GM21360 (cell line): ENCODE data around the gene GTF2IRD1.
"Not testable (repeated sequence)": the region's sequence is repeated elsewhere in the genome, so short reads cannot be mapped to it uniquely, and the experiment has no call there.

ENCODE experiments used
- ATAC-seq: cut with Tn5 transposase; IDR thresholded peaks from one replicate; pipeline ENCODE4 v1.9.1; 2021; ENCODE audit warnings: mild to moderate bottlenecking, moderate library complexity; ENCODE audit not compliant: unreplicated experiment

GTF2IRD1 gene, protein sequence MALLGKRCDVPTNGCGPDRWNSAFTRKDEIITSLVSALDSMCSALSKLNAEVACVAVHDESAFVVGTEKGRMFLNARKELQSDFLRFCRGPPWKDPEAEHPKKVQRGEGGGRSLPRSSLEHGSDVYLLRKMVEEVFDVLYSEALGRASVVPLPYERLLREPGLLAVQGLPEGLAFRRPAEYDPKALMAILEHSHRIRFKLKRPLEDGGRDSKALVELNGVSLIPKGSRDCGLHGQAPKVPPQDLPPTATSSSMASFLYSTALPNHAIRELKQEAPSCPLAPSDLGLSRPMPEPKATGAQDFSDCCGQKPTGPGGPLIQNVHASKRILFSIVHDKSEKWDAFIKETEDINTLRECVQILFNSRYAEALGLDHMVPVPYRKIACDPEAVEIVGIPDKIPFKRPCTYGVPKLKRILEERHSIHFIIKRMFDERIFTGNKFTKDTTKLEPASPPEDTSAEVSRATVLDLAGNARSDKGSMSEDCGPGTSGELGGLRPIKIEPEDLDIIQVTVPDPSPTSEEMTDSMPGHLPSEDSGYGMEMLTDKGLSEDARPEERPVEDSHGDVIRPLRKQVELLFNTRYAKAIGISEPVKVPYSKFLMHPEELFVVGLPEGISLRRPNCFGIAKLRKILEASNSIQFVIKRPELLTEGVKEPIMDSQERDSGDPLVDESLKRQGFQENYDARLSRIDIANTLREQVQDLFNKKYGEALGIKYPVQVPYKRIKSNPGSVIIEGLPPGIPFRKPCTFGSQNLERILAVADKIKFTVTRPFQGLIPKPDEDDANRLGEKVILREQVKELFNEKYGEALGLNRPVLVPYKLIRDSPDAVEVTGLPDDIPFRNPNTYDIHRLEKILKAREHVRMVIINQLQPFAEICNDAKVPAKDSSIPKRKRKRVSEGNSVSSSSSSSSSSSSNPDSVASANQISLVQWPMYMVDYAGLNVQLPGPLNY

DNA sequence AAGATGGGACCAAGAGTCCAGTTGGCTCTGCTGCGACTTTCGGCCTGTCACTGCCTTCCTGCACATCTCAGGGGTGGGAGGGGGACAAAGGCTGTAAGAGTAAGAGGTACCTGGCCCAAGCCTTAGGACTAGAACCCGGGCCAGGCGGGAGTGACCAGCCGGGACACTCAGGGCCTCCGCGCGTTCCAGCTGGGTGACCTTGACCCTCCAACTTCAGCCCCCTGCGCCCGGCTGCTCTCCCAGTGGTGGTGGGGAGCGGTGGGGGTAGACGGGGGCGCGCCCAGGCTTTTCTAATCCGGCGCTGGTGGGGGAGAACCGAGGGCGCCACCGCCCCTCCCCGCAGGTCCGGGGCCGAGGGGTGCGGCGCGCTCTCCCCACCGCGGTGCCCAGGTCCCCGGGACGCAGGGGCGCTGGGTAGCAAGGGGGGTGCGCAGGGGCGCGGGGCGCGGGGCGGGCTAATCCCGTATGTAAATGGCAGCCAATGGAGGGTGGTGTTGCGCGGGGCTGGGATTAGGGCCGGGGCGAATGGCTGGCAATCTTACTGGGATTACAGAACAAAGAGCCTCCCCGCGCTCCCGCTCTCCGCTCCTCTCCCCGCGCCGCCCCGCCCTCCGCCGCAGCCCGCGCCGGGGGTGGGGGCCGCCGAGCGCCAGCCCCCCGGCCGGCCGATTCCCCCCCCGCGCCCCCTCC, at the start of gene GTF2IRD1:
GTF2IRD1 (plus strand) TSS at position 585 of the 690 bp plus-strand sequence. CDS start 54,175 bp downstream, outside the sequence.
- peak; percentile 48 for ATAC-seq

DNA sequence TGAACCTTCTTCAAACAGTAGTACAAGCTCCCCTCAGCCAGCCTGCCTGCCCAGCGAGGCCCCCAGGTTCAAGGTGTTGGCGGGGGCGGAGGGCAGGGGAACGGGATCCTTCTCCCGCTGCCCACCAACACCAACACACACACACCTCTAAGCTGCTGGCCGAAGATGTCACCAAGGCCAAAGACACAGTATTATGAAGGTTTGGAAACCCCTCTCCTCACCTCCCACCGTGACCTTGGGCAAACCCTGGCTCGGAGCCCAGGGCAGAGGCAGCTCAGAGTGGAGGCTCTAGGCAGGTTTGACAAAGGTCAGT, 49.4 kb upstream of the GTF2IRD1 start:
- ATAC-seq, result no peak

DNA sequence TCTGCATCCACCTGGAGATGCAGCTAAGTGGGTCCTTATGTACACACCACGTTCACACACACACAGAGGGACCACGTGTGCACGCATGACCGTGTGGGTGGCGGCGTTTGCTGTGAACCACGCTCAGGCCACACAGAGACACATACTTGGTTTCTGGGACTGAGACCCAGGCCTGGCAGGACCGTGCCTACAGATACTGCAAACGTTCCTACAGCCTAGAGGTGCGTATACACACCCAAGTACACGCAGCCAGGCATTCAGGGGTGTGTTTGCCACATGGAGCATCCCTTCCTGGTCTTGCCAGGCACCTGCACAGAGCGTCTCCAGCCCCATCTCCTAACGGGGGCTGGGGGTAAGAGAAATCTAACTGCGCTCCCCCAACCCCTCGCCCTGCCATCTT, 49.0 kb upstream of the GTF2IRD1 start:
- no peak for ATAC-seq

DNA sequence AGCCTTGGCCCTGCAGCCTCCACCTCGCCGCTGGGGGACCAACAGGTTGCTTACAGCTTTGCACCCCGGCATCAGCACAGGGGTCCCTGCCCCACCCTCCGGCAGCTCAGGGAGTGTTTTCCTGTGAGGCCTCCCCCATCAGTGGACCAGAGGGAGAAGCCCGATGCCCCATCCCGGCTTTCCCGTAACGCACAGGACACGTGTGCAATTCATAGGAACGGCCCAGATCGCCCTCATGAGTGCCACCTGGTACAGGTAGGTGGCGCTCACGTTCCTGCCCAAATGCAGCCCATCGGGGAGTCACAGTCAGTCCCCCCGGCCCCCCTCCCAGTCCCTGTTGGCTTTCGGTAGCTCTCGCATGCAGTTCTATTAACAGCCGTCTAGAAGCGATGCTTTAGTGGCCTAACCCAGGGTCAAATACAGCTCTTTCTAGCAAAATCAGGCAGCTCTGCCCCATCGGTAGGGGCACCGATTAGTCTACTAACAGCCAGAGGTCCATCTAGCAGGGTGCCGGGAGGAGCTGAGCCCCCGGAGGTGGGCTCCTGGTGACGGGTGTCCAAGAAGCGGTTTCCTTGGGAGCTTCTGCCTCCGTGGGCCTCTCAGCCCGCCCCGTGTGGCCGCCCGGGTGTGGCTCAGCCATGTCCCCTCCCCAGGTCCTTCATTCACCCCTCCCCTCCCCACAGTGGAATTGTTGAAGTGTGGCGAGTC, 48.4 kb upstream of the GTF2IRD1 start:
- no peak for ATAC-seq

DNA sequence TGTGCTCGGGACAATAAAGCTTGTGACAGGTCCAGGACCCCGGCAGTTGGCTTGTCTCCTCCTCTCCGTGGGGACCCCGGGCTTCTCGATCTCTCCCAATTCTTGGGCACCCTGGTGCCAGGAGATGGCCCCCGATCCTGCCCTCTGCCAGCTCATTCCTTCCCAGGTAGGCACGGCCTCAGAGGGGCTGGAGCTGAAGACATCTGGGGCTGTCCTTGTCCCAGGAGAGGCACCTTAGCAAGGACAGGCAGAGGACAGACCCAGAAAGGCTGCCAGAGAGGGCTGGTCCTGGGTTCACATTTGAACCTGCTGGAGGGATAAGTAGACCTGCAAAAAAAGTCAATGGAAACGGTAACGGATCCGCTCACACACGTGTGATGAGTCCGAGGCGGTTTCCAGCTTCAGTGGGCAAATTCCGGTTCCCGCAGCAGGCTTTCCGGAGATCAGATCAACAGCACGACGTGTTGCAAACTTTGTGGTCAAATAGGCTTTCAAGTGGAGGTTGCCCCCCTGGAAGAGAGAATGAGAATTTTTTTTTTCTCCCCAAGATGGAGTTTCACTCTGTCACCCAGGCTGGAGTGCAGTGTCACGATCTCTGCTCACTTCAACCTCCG, 47.7 kb upstream of the GTF2IRD1 start:
- ATAC-seq, result no peak

DNA sequence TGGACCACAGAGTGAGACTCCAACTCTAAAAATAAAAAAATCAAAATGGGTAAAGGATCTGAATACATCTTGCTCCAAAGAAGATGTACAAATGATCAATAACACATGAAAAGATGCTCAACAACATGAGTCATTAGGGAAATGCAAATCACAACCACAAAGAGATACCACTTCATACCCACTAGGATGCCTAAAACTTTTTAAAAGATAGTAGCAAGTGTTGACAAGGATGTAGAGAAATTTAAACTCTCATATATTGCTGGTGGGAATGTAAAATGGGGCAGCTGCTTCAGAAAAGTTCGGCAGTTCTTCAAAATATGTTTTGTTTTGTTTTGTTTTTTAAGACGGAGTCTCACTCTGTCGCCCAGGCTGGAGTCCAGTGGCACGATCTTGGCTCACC, 45.7 kb upstream of the GTF2IRD1 start:
- ATAC-seq, result no peak

DNA sequence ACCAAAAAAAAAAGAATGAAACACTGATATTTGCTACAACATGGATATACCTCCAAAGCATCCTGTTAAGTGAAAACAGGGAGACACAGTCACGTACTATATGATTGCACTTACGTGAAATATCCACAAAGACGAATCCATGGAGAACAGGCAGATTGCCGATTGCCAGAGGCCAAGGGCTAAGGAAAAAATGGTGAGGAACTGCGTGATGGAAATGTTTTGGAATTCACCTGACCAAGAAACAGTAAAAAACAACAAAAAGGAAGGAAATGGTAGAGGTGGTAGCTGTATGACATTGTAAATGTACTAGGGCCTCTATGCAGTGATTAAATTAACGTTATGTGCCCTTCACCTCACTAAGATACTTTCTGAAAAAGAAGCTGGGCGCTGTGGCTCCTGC, 44.1 kb upstream of the GTF2IRD1 start:
- ATAC-seq, result no peak

DNA sequence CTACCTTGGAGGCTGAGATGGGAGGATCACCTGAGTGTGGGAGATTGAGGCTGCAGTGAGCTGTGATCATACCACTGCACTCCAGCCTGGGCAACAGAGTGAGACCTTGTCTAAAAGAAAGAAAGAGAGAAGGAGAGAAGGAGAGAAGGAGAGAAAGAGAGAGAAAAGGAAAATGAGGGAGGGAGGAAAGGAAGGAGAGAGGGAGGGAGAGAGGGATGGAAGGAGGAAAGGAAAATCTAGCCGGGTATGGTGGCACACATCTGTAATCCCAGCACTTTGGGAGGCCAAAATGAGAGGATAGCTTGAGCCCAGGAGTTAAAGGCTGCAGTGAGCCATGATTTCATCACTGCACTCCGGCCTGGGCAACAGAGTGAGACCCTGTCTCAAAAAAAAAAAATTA, 42.9 kb upstream of the GTF2IRD1 start:
- no peak for ATAC-seq

DNA sequence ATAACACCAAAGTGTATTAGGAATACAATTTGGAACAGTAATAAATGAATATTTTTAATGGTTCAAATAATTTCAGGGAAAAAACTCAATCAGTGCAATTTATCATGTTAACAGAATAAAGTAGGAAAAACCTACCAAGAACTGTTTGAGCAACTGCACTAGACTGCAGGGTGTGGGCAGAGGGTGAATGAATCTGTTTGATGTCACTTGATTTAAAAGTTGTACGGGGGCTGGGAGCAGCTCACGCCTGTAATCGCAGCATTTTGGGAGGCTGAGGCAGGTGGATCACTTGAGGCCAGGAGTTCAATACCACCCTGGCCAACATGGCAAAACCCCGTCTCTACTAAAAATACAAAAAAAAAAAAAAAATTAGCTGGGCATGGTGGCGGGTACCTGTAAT, 42.1 kb upstream of the GTF2IRD1 start:
- not testable (repeated sequence) for ATAC-seq

DNA sequence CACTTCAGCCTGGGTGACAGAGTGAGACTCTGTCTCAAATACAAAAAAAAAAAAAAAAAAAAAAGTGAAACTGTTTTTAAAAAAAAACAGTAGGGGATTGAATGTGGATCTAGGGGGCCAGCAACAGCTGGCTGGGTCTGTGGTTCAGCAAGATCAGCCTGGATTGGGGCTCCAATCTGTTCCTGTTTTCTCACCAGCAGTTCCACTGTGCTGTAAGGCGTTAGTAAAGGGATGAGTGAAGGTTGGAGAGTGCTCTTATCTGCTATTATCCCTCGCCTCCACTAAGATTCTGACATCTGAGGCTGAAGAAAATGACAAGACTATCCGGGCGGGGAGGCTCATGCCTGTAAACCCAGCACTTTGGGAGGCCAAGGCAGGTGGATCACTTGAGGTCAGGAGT, 41.6 kb upstream of the GTF2IRD1 start:
- no peak for ATAC-seq

DNA sequence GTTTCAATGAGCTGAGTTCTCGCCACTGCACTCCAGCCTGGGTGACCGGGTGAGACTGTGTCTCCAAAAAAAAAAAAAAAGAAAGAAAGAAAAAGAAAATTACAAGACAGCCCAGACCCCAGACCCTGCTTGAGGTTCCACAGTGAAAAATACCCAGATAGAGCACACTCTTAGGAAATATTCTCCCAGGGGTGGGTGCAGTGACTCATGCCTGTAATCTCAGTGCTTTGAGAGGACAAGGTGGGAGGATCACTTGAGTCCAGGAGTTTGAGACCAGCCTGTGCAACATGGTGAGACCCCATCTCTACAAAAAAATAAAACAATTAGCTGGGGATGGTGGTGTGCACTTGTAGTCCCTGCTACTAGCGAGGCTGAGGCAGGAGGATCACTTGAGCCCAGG, 41.1 kb upstream of the GTF2IRD1 start:
- ATAC-seq, result no peak

DNA sequence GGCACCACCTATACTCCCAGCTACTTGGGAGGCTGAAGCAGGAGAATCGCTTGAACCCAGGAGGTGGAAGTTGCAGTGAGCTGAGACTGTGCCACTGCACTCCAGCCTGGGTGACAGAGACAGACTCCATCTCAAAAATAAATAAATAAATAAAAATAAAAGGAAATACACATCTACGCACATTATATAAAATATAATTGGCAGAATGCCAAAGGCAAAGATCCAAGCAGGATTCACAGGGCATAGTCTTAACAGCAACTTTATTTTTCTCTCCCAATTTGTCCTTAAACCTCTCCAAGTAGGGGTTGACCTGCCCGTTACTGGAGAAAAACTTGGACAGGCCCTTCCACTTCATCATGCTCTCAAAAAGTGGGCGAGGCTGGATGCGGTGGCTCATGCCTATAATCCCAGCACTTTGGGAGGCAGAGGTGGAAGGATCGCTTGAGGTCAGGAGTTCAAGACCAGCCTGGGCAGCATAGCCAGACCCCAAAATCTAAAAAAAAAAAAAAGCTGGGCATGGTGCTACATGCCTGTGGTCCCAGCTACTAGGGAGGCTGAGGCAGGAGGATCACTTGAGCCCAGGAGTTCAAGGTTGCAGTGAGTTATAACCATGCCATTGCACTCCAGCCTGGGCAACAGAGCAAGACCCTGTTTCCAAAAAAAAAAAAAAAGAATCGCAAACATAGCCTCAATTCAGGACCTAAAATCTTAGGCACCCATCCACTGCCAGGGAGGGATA, 38.9 kb upstream of the GTF2IRD1 start:
- ATAC-seq, result not testable (repeated sequence)

DNA sequence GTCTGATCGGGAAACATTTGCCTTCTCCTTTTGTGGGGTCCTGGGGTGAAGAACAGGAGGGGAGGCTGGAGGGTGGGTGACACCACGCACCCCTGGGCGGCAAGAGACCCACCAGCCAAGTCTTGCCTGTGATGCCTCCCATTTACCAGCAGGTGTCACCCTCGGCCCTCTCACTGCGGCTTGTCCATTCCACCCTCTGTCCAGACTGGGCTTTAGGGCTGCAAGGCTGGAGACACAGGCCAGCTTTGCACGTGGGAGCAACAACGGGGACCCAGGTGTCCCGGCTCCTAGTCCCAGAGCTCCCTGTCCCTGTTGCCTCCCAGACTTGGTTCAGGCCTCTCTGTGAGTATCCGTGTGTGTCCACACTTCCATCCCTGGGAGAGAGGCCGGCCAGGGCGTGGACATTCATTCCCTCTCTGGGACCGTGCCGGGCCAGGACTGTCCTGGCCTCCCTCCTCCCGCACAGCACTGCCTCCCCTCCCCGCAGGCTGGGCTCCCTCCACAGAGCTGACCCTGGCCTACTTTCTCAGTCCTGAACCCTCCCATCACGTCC, 36.2 kb upstream of the GTF2IRD1 start:
- ATAC-seq, result no peak

DNA sequence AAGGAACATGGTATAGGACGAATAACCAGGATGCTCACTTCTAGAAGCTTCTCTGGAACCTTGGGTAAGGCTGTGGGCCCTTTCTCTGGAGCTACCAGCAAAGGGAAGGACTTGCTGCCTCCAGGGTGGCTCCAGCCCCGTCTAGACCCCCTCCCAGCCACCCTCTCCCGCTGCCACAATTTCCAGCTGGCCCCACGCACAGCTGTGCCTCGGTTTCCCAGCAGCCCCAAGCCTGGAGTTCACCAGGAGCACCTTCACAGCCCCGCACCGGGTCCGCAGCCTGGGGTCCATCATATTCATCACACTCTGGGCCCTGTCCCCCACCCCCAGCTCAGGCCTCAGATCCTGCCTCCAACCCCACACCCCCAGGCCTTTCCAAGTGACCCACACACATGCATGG, 35.6 kb upstream of the GTF2IRD1 start:
- no peak for ATAC-seq

DNA sequence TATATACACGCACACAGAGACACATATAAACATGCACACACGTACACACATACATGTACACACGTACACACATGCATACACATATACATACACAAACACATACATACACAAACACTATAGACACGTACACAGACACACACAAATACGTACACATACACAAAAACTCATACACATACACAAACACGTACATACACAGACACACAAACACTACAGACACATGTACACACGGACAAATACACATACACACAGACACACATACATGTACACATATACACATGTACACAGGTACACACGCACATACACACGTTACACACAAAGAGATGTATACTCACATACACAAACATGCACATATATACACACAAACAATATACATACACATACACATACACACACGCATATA, 35.2 kb upstream of the GTF2IRD1 start:
- no peak for ATAC-seq

DNA sequence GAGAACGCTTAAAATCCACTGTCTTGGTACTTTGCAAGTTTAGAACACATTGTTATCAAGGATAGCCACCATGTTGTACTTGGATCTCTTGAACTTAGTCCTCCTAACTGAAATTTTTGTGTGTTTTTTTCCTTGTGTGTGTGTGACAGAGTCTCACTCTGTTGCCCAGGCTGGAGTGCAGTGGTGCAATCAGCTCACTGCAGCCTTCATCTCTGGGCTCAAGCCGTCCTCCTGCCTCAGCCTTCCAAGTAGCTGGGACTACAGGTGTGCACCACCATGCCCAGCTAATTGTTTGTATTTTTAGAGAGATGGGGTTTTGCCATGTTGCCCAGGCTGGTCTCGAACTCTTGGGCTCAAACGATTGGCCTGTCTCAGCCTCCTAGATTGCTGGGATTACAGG, 34.5 kb upstream of the GTF2IRD1 start:
- ATAC-seq, result not testable (repeated sequence)

DNA sequence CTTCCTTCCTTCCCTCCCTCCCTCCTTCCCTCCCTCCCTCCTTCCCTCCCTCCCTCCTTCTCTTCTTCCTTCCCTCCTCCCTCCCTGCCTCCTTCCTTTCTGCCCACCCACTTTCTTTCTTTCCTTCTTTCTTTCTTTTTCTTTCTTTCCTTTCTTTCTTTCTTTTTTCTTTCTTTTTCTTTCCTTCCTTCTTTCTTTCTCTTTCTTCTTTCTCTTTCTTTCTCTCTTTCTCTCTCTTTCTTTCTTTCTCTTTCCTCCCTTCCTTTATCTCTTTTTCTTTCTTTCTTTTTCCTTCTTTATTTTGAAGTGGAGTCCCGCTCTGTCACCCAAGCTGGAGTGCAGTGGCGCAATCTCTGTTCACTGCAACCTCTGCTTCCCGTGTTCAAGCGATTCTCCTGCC, 33.7 kb upstream of the GTF2IRD1 start:
- no peak for ATAC-seq

DNA sequence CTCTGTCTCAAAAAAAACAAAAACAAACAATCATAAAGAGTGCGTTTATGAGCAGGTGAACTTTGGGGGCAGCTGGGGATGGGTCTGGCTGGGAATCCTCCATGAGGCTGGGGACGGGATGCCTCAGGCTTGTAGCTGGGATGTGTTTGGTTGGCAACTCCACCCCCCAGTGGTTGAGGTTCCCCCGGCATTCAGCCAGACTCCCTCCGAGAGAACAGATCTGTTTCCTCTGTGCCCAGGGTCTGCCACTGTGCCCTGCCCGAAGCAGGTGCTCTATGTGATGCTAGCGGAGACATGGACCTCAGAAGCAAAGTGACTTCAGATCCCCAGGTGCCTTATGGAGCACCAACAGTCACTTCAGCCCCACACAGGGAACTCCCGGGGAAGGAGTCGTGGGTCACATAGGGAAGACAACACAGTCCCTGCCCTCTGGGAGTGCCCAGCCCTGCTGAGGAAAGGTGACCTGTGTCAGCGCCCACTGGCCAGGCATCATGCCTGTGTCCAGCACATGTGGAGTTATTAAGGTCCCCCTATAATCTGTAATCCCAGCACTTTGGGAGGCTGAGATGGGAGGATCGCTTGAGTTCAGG, 29.3 kb upstream of the GTF2IRD1 start:
- ATAC-seq, result no peak

DNA sequence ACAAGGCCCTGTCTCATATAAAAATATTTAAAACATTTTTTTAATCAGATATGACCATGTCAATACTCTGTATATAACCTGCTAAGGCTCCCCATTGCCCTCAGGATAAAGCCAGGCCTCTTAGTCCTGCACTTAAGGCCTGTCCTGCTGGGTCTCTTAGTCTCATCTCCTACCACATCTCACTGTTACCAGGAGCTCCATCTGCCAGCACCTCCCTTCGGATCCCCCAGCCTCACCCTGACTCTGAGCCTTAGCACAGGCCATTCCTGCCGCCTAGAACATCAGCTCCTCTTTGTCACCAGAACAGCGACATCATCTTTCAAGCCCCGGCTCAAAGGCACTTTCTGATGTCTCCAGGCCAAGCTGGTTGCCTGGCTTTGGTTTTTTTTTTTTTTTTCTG, 25.7 kb upstream of the GTF2IRD1 start:
- no peak for ATAC-seq
